Naive thymus-derived CD8-positive, alpha-beta T cell (primary cell): Measurements from ENCODE around the gene SLC38A8. TPM values are rescaled to one million over a fixed set of nuclear protein-coding genes. Genes with fewer than 3 reads are reported as not detected.
A peak's percentile ranks its signal among the peaks of the same experiment; 100 is the strongest.

Experiments used
- ATAC-seq, 2 donors: fragments of 150-1000 bp; cut with Tn5 transposase in 1 of 2; sonication (Bioruptor Pico), chemical (Tn5 transposase) in 1 of 2; 1 replicate in 1 of 2; 2 replicates in 1 of 2; pipeline ENCODE4 v1.10.0; 2021; ENCODE audit warnings: mild to moderate bottlenecking in 2 of 2, moderate library complexity in 2 of 2
- POLR2A ChIA-PET: fragments of 350-600 bp; sonication (Branson Sonifier 250); formaldehyde crosslinking; loops from one replicate; lab custom pipeline; 2021; ENCODE audit warnings: antibody characterized with exemption; lab: Charles Lee
- DNase-seq, 10 donors: peaks; one replicate each; pipeline versions ENCODE4 v3.0.0 to v3.0.0-alpha.2; 2020 to 2022
- H3K27ac Mint-ChIP-seq, 10 donors: one replicate each; pipeline ENCODE4 v1.8.0; 2020 to 2022; ENCODE audit warnings: mild to moderate bottlenecking in 10 of 10, mixed read lengths in 10 of 10, moderate library complexity in 4 of 10, inconsistent platforms in 1 of 10
- H3K27me3 Mint-ChIP-seq, 5 donors: one replicate each; pipeline ENCODE4 v1.8.0; 2021 to 2022; ENCODE audit warnings: mixed read lengths in 5 of 5
- H3K36me3 Mint-ChIP-seq, 3 donors: one replicate each; pipeline ENCODE4 v1.8.0; 2020 to 2022; ENCODE audit warnings: mixed read lengths in 3 of 3, mild to moderate bottlenecking in 2 of 3, inconsistent platforms in 1 of 3
- H3K4me1 Mint-ChIP-seq, 4 donors: one replicate each; pipeline ENCODE4 v1.8.0; 2021 to 2022; ENCODE audit warnings: mixed read lengths in 4 of 4
- H3K4me3 Mint-ChIP-seq, 10 donors: one replicate each; pipeline ENCODE4 v1.8.0; 2020 to 2022; ENCODE audit warnings: mild to moderate bottlenecking in 10 of 10, mixed read lengths in 10 of 10, moderate library complexity in 6 of 10, inconsistent platforms in 1 of 10
- H3K9me3 Mint-ChIP-seq, 9 donors: one replicate each; pipeline ENCODE4 v1.8.0; 2020 to 2022; ENCODE audit warnings: mixed read lengths in 9 of 9, mild to moderate bottlenecking in 3 of 9, inconsistent platforms in 1 of 9, moderate library complexity in 1 of 9
- polyA plus RNA-seq, 3 donors: library from polyadenylated mRNA; unstranded; fragments of 300-500 nt; fragmentation: Illumina TruSeq; gene quantifications; one replicate each; pipeline ENCODE4 v1.2.3, GENCODE V29; 2021
- total RNA-seq, 8 experiments: library from RNA in 2 of 8; stranded (reverse) in 2 of 8; gene quantifications; one replicate each; pipeline ENCODE4 v1.2.3 and lab custom pipeline; 2021 to 2026

The SLC38A8 gene
- total and polyA plus RNA-seq, 5 experiments from 2014 or later = not detected

DNA sequence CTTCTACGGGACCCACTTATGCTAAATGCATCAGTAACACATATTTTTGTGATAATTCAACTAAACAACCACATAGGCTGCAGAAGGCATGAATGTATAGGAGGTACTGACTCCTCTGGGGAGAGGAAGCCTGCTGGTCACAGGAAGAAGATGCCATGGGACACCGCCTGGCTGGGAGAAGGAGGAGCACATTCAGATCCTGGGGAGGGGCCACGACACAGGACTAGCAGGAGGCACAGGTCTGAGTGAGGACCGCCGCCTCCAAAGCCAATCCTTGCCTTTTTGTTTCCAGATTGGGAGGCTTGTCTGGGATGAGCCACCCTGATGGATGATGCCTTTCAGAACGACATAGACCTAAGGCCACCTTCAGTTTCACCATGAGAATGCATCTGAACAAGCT, 39.5 kb upstream of the SLC38A8 start:
- H3K27ac Mint-ChIP-seq = peak overlapping the region in 1 of 10 donors; percentile 27
- H3K4me1 Mint-ChIP-seq = peaks cover 21 to 39% (median 26%) of the 10 kb centered on the region in 4 donors

DNA sequence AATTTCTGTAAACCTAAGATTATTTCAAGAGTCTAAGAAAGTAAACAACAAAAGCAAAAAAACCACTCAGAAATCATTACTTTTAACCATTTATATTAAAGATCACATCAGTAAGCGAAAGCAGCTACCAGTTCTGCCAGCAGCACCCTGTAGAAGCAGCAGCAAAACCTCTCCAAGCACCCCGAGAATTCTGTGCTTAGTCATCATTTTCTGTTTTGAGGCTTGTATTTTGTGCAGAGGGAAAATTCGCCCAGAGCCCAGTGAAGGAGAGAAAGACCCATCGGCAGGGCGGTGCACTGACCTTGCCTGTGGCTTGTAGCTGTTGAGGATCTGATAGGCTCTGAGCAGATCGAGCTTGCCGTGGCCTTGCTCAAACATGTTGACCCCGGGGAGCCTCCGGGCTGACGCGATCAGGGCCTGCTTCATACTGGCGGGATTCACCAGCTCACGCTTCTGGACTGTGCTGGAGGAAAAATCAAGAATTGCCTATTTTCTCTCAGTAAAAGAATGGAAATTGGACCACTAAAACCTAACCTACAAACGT, 38.9 kb upstream of the SLC38A8 start:
- POLR2A ChIA-PET = no interaction called here
- Mint-ChIP-seq H3K27ac (peak overlapping the region in 1 of 10 donors; percentile 27), H3K27me3 (no peaks in the 10 kb centered on the region), H3K4me3 (no peak overlapping the region), H3K9me3 (no peaks in the 10 kb centered on the region), H3K36me3 (peaks cover 5 to 86% (median 13%) of the 10 kb centered on the region in 3 donors), H3K4me1 (peaks cover 19 to 35% (median 27%) of the 10 kb centered on the region in 4 donors)
- DNase-seq (no peak), ATAC-seq (no peak)

More for the DNA sequence above, 39.5 kb upstream of the SLC38A8 start:
- DNase-seq (no peak), ATAC-seq (no peak)
- Mint-ChIP-seq H3K9me3 (no peaks in the 10 kb centered on the region), H3K27me3 (no peaks in the 10 kb centered on the region), H3K36me3 (peaks cover 5 to 86% (median 13%) of the 10 kb centered on the region in 3 donors), H3K4me3 (no peak overlapping the region)
- POLR2A ChIA-PET = no interaction called here

DNA sequence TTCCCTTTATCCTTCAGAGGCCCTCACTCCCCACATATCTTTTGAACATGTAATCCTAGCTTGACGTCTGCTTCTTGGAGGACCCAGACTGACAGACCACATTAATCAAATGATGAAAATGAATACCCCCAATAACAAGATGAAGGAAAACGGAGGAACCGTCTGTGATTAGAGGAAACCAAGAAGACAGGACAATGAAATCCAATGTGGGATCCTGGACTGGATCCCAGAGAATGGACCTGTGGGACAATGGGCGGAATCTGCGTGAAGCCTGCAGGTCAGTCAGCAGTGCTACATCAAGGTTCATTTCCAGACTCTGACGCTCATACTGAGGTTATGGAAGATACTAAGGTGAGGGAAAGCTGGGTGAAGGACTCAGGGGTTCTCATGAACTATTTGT, 38.2 kb upstream of the SLC38A8 start:
- no peaks in the 10 kb centered on the region for H3K27me3 Mint-ChIP-seq
- peak overlapping the region in 4 of 10 donors; percentile 6 to 34 (median 8) for H3K27ac Mint-ChIP-seq
- DNase-seq = no peak
- H3K4me1 Mint-ChIP-seq = peaks cover 12 to 32% (median 24%) of the 10 kb centered on the region in 4 donors
- peaks cover 5 to 84% (median 13%) of the 10 kb centered on the region in 3 donors for H3K36me3 Mint-ChIP-seq
- H3K4me3 Mint-ChIP-seq = no peak overlapping the region
- H3K9me3 Mint-ChIP-seq = no peaks in the 10 kb centered on the region
- POLR2A ChIA-PET = no interaction called here
- no peak for ATAC-seq

DNA sequence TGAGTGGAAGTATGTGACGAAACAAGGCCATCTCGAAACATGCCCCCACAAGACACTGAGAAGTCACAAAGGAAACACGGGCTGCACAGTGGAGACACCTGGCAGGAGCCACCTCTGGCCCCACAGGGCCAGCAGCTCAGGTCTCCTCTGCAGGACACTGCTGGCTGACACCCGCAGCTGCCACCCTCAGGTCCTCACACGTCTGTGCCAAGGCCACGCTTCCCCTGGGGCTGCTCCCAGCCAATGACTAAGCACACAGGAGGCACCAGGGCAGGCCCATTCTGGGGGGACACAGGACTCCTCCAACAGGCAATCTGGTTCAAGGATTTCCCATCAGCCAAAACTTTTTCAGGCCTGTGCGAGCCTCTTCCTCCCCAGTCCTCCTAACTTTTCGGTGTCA, 37.8 kb upstream of the SLC38A8 start:
- no peak for ATAC-seq
- Mint-ChIP-seq H3K36me3 (peaks cover 5 to 87% (median 13%) of the 10 kb centered on the region in 3 donors), H3K27ac (peak overlapping the region in 2 of 10 donors; percentile 6 to 66), H3K27me3 (no peaks in the 10 kb centered on the region), H3K4me1 (peaks cover 11 to 30% (median 24%) of the 10 kb centered on the region in 4 donors), H3K4me3 (no peak overlapping the region), H3K9me3 (no peaks in the 10 kb centered on the region)
- no peak for DNase-seq
- POLR2A ChIA-PET = no interaction called here

DNA sequence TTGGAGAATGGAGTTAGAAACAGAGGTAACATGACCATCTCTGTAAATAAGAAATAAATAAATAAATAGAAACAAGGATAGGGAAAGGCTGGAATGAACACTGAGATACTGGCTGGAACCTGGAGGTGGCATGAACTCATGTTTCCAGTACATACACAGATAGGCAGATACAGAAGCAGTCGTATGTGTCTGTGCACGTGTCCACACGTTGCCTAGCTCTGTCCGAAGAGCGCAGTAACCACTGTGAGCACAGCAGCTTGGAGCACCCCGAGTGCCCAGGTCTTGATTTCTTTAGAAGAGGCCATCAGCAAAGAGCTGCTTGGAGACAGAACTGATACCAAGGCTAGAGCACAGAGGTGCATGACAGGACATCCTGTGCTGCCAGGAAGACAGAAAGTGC, 37.1 kb upstream of the SLC38A8 start:
- Mint-ChIP-seq H3K27ac (peak overlapping the region in 2 of 10 donors; percentile 49 to 66), H3K36me3 (peaks cover 5 to 90% (median 13%) of the 10 kb centered on the region in 3 donors)

DNA sequence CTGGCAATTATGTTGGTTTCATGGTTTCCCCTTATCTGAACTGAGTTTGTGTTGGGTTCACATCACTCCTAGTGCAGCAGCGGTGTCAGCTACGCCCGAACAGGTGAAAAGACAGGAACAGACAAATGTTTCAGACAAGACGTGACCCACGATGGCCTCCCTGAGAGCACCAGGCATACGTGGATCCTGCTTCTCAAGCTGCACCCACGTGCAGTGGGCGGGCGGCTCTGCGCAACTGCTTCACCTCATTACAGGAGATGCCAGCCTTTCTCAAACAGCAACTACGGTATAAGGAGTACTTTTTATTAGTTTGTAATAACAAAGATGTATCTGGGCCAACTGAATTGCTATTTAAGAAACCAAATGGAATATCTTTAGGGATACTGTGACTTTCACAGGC, 32.8 kb upstream of the SLC38A8 start:
- POLR2A ChIA-PET = no interaction called here
- Mint-ChIP-seq H3K27ac (no peak overlapping the region), H3K36me3 (peaks cover 0 to 93% (median 9%) of the 10 kb centered on the region in 3 donors), H3K4me3 (no peak overlapping the region), H3K27me3 (no peaks in the 10 kb centered on the region), H3K9me3 (no peaks in the 10 kb centered on the region), H3K4me1 (peaks cover 6 to 25% (median 12%) of the 10 kb centered on the region in 4 donors)
- no peak for ATAC-seq
- no peak for DNase-seq

More for the DNA sequence above, 37.1 kb upstream of the SLC38A8 start:
- DNase-seq (no peak), ATAC-seq (no peak)
- no peak overlapping the region for H3K4me3 Mint-ChIP-seq
- peaks cover 7 to 25% (median 19%) of the 10 kb centered on the region in 4 donors for H3K4me1 Mint-ChIP-seq
- no peaks in the 10 kb centered on the region for H3K27me3 Mint-ChIP-seq
- POLR2A ChIA-PET = no interaction called here
- no peaks in the 10 kb centered on the region for H3K9me3 Mint-ChIP-seq

DNA sequence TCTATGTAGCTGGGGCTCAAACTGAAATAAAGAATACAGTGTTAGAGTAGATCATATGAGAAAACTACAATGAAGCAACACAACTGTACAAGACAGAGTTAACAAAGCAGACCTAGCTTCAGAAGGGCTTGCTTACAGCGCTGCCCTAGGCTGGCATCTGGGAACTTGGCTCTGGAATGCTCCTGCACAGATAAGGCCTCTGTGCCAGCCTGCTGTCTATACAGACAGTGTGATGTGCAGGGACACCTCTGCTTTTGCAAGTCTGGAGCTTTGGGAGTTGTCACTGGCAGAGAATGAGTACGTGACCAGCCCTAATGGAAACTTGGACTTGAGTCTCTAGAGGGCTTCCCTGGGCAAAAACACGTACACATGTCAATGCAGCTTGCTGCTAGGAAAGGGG, 32.1 kb upstream of the SLC38A8 start:
- peaks cover 6 to 25% (median 11%) of the 10 kb centered on the region in 4 donors for H3K4me1 Mint-ChIP-seq
- no peaks in the 10 kb centered on the region for H3K9me3 Mint-ChIP-seq
- no peak for DNase-seq
- peak overlapping the region in 1 of 10 donors; percentile 59 for H3K27ac Mint-ChIP-seq
- no peaks in the 10 kb centered on the region for H3K27me3 Mint-ChIP-seq
- peaks cover 0 to 94% (median 9%) of the 10 kb centered on the region in 3 donors for H3K36me3 Mint-ChIP-seq
- POLR2A ChIA-PET = no interaction called here
- H3K4me3 Mint-ChIP-seq = no peak overlapping the region
- ATAC-seq = no peak

DNA sequence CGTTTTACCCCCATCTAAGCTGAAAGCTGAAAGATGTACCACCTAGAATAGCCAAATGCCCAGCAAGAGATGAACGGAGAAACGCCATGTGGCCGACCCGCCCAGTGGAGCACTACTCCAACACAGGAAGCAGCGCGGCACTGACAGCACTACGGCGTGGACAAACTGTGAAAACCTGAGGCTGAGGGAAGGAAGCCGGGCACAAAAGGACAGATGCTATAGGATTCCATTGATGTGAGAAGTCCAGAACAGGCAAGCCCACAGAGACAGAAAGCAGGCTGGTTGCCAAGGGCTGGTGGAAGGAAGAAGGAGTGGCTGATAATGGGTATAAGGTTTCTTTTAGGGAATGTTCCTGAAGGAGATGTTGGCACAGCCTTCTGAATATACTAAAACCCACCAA, 29.4 kb upstream of the SLC38A8 start:
- H3K4me1 Mint-ChIP-seq = peaks cover 0 to 9% (median 4%) of the 10 kb centered on the region in 4 donors
- DNase-seq (no peak), ATAC-seq (no peak)
- no peak overlapping the region for H3K4me3 Mint-ChIP-seq
- H3K36me3 Mint-ChIP-seq = peaks cover 6 to 95% (median 23%) of the 10 kb centered on the region in 3 donors
- POLR2A ChIA-PET = no interaction called here
- H3K27me3 Mint-ChIP-seq = no peaks in the 10 kb centered on the region
- peak overlapping the region in 1 of 10 donors; percentile 52 for H3K27ac Mint-ChIP-seq
- no peaks in the 10 kb centered on the region for H3K9me3 Mint-ChIP-seq

DNA sequence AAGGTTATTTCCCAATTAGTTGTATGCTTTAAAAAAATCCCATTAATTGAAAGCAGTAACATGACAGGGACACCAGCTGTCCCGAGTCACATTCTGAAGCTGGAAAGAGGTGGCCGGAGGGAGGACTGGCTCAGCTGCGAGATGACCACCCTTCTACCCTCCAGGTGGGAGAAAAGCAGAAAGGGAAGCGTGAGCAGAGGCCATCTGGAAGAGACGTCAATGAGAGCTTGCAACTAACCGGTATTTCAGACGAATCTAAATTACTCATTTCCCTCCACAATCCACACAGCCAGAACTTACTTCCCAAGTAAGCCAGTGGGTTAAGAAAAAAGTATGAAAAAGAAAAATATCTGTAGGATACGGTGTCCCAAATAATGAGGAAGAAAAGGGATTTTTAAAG, 28.5 kb upstream of the SLC38A8 start:
- H3K36me3 Mint-ChIP-seq = peaks cover 6 to 94% (median 25%) of the 10 kb centered on the region in 3 donors

DNA sequence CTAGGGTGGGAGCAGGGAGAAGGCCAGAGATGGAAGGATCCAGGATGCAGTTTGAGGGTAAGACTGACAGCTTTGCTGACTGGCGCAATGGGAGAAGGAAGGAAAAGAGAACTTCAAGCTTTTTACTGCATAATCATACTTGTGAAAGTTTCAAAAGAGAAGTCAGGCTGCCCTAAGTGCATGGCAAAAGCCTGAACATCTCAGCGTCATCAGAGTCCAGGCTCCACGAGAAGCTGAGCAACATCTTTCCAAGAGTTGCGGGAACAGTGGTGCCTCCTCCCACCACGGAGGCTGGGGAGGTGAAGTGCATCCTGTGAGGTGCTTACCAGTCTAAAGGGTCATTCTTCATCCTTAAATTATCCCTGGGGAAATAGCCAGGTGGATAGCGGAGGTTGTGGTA, 26.9 kb upstream of the SLC38A8 start:
- POLR2A ChIA-PET = no interaction called here
- H3K4me3 Mint-ChIP-seq = no peak overlapping the region
- peaks cover 0 to 4% (median 1%) of the 10 kb centered on the region in 4 donors for H3K4me1 Mint-ChIP-seq
- no peak for ATAC-seq
- DNase-seq = no peak
- no peaks in the 10 kb centered on the region for H3K9me3 Mint-ChIP-seq
- H3K27ac Mint-ChIP-seq = peak overlapping the region in 3 of 10 donors; percentile 7 to 81 (median 60)
- no peaks in the 10 kb centered on the region for H3K27me3 Mint-ChIP-seq
- H3K36me3 Mint-ChIP-seq = peaks cover 6 to 94% (median 25%) of the 10 kb centered on the region in 3 donors

More for the DNA sequence above, 28.5 kb upstream of the SLC38A8 start:
- Mint-ChIP-seq H3K4me1 (peaks cover 0 to 4% (median 2%) of the 10 kb centered on the region in 4 donors), H3K4me3 (no peak overlapping the region), H3K27ac (no peak overlapping the region), H3K9me3 (no peaks in the 10 kb centered on the region), H3K27me3 (no peaks in the 10 kb centered on the region)
- ATAC-seq (no peak), DNase-seq (no peak)
- POLR2A ChIA-PET = no interaction called here

DNA sequence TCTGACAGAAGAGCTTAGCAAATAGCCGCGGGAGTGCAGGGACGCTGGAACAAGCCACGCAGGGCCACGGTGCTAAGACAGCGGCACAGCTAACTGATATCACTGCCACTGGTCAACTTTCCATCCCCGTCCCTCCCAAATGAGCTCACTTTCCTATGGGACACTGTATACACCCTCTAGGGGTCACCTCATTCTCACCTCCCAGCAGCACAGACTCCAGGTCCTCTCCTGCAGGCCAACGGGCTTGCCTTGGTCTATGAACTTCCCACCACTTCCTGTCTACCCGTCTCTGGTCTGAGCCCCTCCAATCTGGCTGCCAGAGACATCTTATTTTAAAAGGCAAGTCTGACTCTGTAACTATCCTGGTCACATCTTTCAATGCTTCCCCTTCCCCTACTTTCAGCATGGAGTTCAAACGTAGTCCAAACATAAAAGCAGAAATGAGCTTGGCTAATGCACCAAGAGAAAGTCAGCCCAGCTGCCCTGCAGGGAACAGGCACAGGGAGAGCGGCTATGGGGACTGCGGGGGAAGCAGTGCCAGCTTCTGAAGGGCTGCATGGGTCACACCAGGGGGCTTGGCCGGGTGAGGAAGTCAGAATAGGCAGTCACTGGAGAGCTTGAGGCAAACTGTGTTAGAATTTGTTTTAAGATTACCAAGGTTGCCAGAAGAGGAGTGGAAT, 26.3 kb upstream of the SLC38A8 start:
- POLR2A ChIA-PET = no interaction called here
- peaks cover 0 to 4% (median 1%) of the 10 kb centered on the region in 4 donors for H3K4me1 Mint-ChIP-seq
- peaks cover 6 to 94% (median 25%) of the 10 kb centered on the region in 3 donors for H3K36me3 Mint-ChIP-seq

DNA sequence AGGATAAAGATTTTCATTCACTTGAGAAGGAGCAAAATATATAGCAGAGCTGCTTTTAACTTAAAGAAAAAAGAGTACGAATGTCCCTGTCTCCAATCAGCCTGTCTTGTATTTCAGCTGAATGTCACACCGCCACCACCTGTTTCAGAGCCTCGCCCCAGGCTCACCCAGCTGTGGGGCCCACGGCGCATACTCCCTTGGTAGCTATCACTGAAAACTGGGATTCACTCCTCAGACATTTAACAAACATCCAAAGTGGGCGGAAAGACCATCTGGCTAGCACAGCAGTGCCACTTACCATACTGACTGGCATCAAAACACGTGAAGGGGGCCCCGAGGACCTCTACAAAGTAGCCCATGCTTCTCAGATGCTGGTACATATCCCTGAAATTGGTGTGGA, 25.4 kb upstream of the SLC38A8 start:
- Mint-ChIP-seq H3K27me3 (no peaks in the 10 kb centered on the region), H3K27ac (peak overlapping the region in 1 of 10 donors; percentile 71), H3K4me1 (peaks cover 0 to 4% (median 1%) of the 10 kb centered on the region in 4 donors), H3K36me3 (peaks cover 6 to 94% (median 25%) of the 10 kb centered on the region in 3 donors), H3K9me3 (no peaks in the 10 kb centered on the region), H3K4me3 (no peak overlapping the region)
- POLR2A ChIA-PET = no interaction called here
- ATAC-seq = no peak
- no peak for DNase-seq

More for the DNA sequence above, 26.3 kb upstream of the SLC38A8 start:
- H3K27me3 Mint-ChIP-seq = no peaks in the 10 kb centered on the region
- no peak overlapping the region for H3K4me3 Mint-ChIP-seq
- H3K27ac Mint-ChIP-seq = peak overlapping the region in 5 of 10 donors; percentile 7 to 81 (median 60)
- DNase-seq = no peak
- ATAC-seq = no peak
- H3K9me3 Mint-ChIP-seq = no peaks in the 10 kb centered on the region

DNA sequence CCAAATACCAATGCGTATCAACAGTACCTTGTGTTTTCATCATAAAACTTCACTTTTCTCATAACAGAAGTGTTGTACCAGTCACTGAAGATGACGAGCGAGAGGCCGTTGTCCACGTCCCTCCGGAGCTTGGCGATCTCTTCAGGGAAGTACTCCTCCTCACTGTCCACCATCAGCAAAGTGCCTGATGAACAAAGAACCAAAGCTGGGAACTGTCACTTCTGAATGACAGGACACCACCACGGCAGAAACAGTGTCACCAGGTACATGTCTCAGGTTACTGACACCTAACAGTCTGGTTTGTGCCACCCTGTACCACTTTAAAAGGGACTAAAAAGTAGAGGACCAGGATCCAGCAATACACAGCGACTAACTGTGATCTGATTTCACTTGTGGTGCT, 25.0 kb upstream of the SLC38A8 start:
- H3K9me3 Mint-ChIP-seq = no peaks in the 10 kb centered on the region
- no peak overlapping the region for H3K4me3 Mint-ChIP-seq
- no peaks in the 10 kb centered on the region for H3K27me3 Mint-ChIP-seq
- ATAC-seq = no peak
- no peak for DNase-seq
- POLR2A ChIA-PET = no interaction called here
- no peak overlapping the region for H3K27ac Mint-ChIP-seq
- peaks cover 6 to 97% (median 26%) of the 10 kb centered on the region in 3 donors for H3K36me3 Mint-ChIP-seq
- peaks cover 0 to 6% (median 2%) of the 10 kb centered on the region in 4 donors for H3K4me1 Mint-ChIP-seq
